ENCODE measurements around the gene IL20. TPM values are rescaled to one million over a fixed set of nuclear protein-coding genes. Genes with fewer than 3 reads are reported as not detected.

IL20 gene
- total RNA-seq, 1 experiment from 2014 or later: not detected

Other genes starting within 250 kb of the IL20 start
- 26.8 and 32.8 TPM in 2 replicates for gene DYRK3, start 230.1 kb upstream of the IL20 start, total RNA-seq (2014; rRNA removed; shearing (Covaris generic))
- 46.9 and 48.6 TPM in 2 replicates for gene MAPKAPK2, start 180.7 kb upstream of the IL20 start, total RNA-seq (2014; rRNA removed; shearing (Covaris generic))
- not detected in 2 replicates for gene IL19, start 94.8 kb upstream of the IL20 start, total RNA-seq (2014; rRNA removed; shearing (Covaris generic))
- gene IL10, start 93.1 kb upstream of the IL20 start, total RNA-seq (2014; rRNA removed; shearing (Covaris generic)): not detected in 2 replicates
- not detected in 2 replicates for gene IL24, start 31.8 kb downstream of the IL20 start, total RNA-seq (2014; rRNA removed; shearing (Covaris generic))
- gene FCMR, start 56.3 kb downstream of the IL20 start, total RNA-seq (2014; rRNA removed; shearing (Covaris generic)): 3.6 and 4.0 TPM in 2 replicates
- not detected in 2 replicates for gene PIGR, start 80.8 kb downstream of the IL20 start, total RNA-seq (2014; rRNA removed; shearing (Covaris generic))
- not detected in 2 replicates for gene FCAMR, start 104.8 kb downstream of the IL20 start, total RNA-seq (2014; rRNA removed; shearing (Covaris generic))
- gene C1orf116, start 167.1 kb downstream of the IL20 start, total RNA-seq (2014; rRNA removed; shearing (Covaris generic)): 0.31 and 1.4 TPM in 2 replicates
- 4.4 and 5.1 TPM in 2 replicates for gene YOD1, start 185.6 kb downstream of the IL20 start, total RNA-seq (2014; rRNA removed; shearing (Covaris generic))
- 15.6 and 17.4 TPM in 2 replicates for gene PFKFB2, start 187.7 kb downstream of the IL20 start, total RNA-seq (2014; rRNA removed; shearing (Covaris generic))
- gene C4BPB, start 223.2 kb downstream of the IL20 start, total RNA-seq (2014; rRNA removed; shearing (Covaris generic)): 7.3 and 11.1 TPM in 2 replicates
- not detected in 2 replicates for gene C4BPA, start 238.6 kb downstream of the IL20 start, total RNA-seq (2014; rRNA removed; shearing (Covaris generic))

Measured in A172 (cell line).